Measurements from ENCODE around the gene PHF21B.

Gene PHF21B

DNA sequence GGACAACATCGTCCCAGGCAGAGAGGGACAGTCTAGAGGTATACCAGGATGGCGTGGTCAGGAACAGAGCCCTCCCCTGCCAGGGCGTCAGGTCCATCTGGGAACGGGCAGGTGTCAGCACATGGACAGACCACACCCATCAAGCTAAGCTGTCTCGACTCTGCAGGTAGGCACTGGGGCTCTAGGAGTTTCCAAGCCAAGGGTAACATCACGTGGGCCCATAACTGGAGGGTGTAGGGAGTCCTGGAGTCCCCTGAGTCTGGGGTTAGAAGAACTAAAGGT, 75.4 kb downstream of the PHF21B start:
- Histone ChIP-seq H3K36me3 (ENCODE audit: insufficient read depth, low read length) (no peaks in the 10 kb centered on the region), H3K27ac (no peak overlapping the region), H3K4me3 (no peak overlapping the region), H3K9me3 (ENCODE audit: low read depth, low read length) (no peaks in the 10 kb centered on the region), H3K9ac (ENCODE audit: insufficient read length) (no peak overlapping the region)
- no peak for TF ChIP-seq EZH2 (IDR thresholded peaks at IDR 0.05)
- no peak for TF ChIP-seq POLR2AphosphoS5 (IDR thresholded peaks at IDR 0.05; ENCODE audit: borderline replicate concordance, low read depth, low read length)
- TF ChIP-seq FOXP2 (optimal IDR thresholded peaks at IDR 0.05; ENCODE audit: control extremely low read depth, extremely low read length, insufficient read depth): no peak
- DNase-seq (ENCODE audit: low read depth, low spot score): no peak

DNA sequence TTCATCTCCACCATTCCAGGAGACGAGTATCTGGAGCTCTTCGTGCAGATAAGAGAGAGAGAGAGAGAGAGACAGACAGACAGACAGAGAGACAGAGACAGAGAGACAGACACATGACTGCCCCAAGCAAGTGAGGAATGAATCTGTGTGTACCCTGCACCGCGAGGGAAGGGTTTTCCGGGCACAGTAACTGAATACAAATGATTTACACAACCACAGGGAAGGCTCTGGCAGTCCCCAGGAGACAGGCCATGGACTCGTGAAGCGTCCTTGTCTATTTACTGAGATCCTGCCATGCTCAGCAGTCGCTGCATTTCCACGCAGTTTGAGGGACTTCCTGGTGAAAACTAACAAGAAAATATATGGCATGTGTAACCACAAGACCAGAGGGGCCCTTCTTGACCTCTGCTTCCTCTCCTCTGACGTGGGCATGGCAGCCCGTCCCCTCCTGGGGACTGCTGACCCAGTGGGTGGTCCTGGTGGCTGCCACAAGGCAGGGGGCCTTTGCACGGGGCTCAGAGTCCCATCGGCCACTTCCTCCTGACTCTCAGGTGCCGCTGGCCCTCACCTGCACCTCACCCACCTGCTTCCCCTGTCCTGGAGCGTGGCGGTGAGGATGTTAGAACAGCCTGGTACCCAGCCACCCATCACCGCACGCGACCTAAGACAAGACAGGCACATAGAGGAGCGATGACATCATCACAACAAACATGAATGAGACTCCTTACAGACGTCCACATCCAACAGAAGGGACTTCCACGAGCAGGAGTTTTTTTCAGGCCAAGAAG, 75.9 kb downstream of the PHF21B start:
- no peaks in the 10 kb centered on the region for H3K9me3 ChIP-seq (ENCODE audit: low read depth, low read length)
- no peak for TF ChIP-seq FOXP2 (optimal IDR thresholded peaks at IDR 0.05; ENCODE audit: control extremely low read depth, extremely low read length, insufficient read depth)
- TF ChIP-seq POLR2AphosphoS5 (IDR thresholded peaks at IDR 0.05; ENCODE audit: borderline replicate concordance, low read depth, low read length): no peak
- no peak overlapping the region for H3K27ac ChIP-seq
- H3K9ac ChIP-seq (ENCODE audit: insufficient read length): no peak overlapping the region
- H3K4me3 ChIP-seq: no peak overlapping the region
- H3K36me3 ChIP-seq (ENCODE audit: insufficient read depth, low read length): no peaks in the 10 kb centered on the region
- DNase-seq (ENCODE audit: low read depth, low spot score): no peak

DNA sequence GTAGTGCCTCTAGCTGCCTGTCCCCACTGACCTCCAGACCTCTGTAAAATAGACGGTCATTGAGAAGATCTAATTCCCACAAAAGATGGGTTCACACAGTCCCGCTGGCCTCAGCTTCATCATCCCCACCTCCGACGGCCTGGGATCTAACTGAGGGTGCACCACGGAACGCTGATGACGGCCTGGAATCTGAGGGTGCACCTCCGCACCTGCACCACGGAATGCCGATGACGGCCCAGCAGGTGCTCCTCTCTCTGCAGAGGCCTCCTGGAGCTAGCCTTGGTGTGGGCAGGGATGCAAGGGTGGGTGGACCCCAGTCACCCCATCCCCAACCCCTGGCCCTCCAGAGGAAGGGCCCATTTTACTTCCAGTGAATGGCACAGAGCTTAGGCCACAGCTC, 77.3 kb downstream of the PHF21B start:
- TF ChIP-seq FOXP2 (optimal IDR thresholded peaks at IDR 0.05; ENCODE audit: control extremely low read depth, extremely low read length, insufficient read depth) (no peak), POLR2AphosphoS5 (IDR thresholded peaks at IDR 0.05; ENCODE audit: borderline replicate concordance, low read depth, low read length) (no peak), EZH2 (IDR thresholded peaks at IDR 0.05) (no peak)
- Histone ChIP-seq H3K9me3 (ENCODE audit: low read depth, low read length) (no peaks in the 10 kb centered on the region), H3K4me3 (no peak overlapping the region), H3K9ac (ENCODE audit: insufficient read length) (no peak overlapping the region), H3K27ac (no peak overlapping the region), H3K36me3 (ENCODE audit: insufficient read depth, low read length) (no peaks in the 10 kb centered on the region)
- DNase-seq (ENCODE audit: low read depth, low spot score): no peak

DNA sequence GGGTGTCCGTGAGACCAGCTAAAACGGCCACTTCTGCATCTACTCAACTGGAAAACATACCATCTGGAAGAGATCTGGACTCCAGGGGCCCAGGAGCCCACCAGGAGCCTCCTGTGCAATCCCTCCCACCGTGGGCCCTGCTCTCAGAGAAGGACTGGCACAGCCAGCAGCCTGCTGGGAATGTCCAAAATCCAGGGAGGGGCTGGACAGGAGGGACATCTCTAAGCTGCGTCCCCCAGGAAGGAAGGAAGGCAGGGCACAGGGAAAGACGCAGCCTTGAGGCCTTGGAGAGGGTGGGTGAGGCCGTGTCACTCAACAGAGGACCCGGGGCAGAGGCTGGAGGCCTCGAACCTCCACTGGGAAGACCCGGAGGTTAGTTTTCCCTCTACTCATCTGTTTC, 78.0 kb downstream of the PHF21B start:
- Histone ChIP-seq H3K36me3 (ENCODE audit: insufficient read depth, low read length) (no peaks in the 10 kb centered on the region), H3K9ac (ENCODE audit: insufficient read length) (no peak overlapping the region), H3K27ac (no peak overlapping the region), H3K9me3 (ENCODE audit: low read depth, low read length) (no peaks in the 10 kb centered on the region), H3K4me3 (no peak overlapping the region)
- no peak for DNase-seq (ENCODE audit: low read depth, low spot score)
- no peak for TF ChIP-seq FOXP2 (optimal IDR thresholded peaks at IDR 0.05; ENCODE audit: control extremely low read depth, extremely low read length, insufficient read depth)

DNA sequence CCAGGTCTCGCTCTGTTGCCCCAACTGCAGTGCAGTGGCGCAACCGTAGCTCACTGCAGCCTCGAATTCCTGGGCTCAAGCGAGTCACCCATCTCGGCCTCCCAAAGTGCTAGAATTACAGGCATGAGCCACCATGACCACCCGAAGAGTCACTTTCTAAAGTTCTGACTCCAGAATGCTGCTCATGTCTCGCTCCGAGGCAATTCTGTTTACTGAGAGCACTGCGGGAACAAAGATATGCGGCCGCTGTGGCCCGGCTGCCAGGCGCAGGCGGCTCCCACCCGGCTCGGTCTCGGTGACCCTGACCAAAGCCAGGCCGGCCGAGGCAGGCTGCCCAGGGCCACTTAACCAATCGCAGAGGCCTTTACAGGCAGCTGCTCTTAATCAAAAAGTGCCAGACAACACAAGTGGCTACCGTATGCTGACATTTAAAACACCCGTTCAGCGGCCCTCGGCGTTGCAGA, 78.7 kb downstream of the PHF21B start:
- Histone ChIP-seq H3K9ac (ENCODE audit: insufficient read length) (no peak overlapping the region), H3K36me3 (ENCODE audit: insufficient read depth, low read length) (no peaks in the 10 kb centered on the region), H3K9me3 (ENCODE audit: low read depth, low read length) (no peaks in the 10 kb centered on the region), H3K27ac (no peak overlapping the region), H3K4me3 (no peak overlapping the region)
- no peak for DNase-seq (ENCODE audit: low read depth, low spot score)
- no peak for TF ChIP-seq FOXP2 (optimal IDR thresholded peaks at IDR 0.05; ENCODE audit: control extremely low read depth, extremely low read length, insufficient read depth)
- no peak for TF ChIP-seq EZH2 (IDR thresholded peaks at IDR 0.05)
- no peak for TF ChIP-seq POLR2AphosphoS5 (IDR thresholded peaks at IDR 0.05; ENCODE audit: borderline replicate concordance, low read depth, low read length)

DNA sequence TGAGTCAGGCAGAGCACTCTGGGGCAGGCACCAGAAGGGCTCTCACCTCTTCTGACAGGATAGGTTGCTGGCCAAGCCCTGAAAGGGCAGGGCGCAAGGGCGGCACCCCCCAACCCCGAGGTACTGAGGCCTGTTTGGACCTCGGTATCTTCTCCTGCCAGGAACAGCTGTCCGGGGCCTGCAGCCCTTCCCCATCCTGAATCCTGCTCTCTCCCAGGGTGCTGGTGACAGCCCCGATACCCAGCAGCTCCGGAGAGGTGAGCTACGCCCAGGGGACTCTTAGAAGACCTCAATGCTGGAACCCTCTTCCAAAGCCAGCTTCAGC, 79.1 kb downstream of the PHF21B start:
- H3K9me3 ChIP-seq (ENCODE audit: low read depth, low read length): no peaks in the 10 kb centered on the region
- H3K4me3 ChIP-seq: no peak overlapping the region
- no peak for TF ChIP-seq POLR2AphosphoS5 (IDR thresholded peaks at IDR 0.05; ENCODE audit: borderline replicate concordance, low read depth, low read length)
- TF ChIP-seq EZH2 (IDR thresholded peaks at IDR 0.05): no peak
- no peak for TF ChIP-seq FOXP2 (optimal IDR thresholded peaks at IDR 0.05; ENCODE audit: control extremely low read depth, extremely low read length, insufficient read depth)
- DNase-seq (ENCODE audit: low read depth, low spot score): no peak
- no peak overlapping the region for H3K9ac ChIP-seq (ENCODE audit: insufficient read length)
- no peaks in the 10 kb centered on the region for H3K36me3 ChIP-seq (ENCODE audit: insufficient read depth, low read length)
- no peak overlapping the region for H3K27ac ChIP-seq

DNA sequence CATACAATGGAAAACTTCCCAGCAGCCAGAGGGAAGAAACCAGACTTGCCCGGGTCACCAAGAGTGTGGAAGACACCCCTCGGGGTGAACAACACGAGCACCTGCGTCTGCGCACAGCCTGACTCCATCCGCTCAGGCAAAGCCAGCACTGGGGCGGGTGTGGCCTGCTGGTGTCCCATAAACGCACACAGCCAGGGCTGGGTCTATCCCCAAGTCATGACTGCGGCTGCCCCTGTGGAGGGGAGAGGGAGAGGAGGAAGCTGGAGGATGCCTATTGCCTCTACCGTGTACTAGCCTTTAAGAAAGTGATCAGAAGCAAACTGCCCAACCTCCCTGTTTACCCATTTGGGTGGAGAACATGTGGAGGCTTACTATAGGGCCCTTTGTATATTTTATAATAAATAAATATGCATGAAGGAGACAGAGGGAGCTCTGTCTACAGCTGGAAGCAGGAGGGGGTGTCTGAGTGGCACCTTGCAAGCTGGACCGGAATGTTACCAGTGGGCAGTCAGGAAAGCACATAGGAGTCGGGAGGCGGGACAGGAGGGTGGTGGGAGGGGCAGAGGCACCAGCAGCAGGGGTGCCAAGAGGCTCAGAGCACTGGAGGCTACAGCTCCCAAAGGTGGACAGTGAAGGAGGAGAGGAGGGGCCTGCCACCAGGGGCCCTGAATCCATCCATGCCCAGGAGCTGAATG, 79.6 kb downstream of the PHF21B start:
- DNase-seq (ENCODE audit: low read depth, low spot score): no peak
- Histone ChIP-seq H3K36me3 (ENCODE audit: insufficient read depth, low read length) (no peaks in the 10 kb centered on the region), H3K9ac (ENCODE audit: insufficient read length) (no peak overlapping the region), H3K4me3 (no peak overlapping the region), H3K27ac (no peak overlapping the region), H3K9me3 (ENCODE audit: low read depth, low read length) (no peaks in the 10 kb centered on the region)
- no peak for TF ChIP-seq POLR2AphosphoS5 (IDR thresholded peaks at IDR 0.05; ENCODE audit: borderline replicate concordance, low read depth, low read length)
- TF ChIP-seq EZH2 (IDR thresholded peaks at IDR 0.05): no peak
- no peak for TF ChIP-seq FOXP2 (optimal IDR thresholded peaks at IDR 0.05; ENCODE audit: control extremely low read depth, extremely low read length, insufficient read depth)

DNA sequence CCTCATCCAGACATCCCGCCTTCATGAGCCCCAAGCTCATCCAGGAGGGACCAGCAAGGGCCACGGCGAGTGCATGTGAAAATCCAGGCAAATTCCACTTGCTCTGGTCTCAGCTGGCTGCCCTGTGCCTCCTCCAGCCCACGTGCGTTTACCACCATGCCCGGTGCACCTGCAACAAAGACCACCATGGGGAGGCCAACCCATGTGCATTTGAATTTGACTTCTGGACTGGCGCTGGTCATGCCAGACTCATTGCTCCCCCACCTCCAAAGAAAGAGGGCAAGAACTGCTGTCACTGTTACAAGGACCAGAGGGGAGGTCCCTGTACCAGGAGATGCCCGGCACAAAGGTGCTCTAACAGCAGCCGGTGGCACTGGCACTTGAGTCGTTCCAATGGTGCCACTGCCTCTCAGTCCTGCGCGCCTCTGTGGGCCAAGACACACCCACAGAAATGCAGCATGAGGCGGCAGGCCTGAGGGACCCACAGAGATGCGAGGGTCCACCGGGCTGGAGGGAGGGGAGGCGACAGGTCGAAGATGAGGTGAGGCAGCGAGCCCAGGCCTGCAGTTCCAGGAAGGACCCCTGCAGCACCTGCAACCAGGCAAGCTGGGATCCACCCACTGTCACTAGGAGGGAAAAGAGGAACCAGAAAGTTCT, 80.3 kb downstream of the PHF21B start:
- no peak overlapping the region for H3K4me3 ChIP-seq
- H3K9ac ChIP-seq (ENCODE audit: insufficient read length): no peak overlapping the region
- DNase-seq (ENCODE audit: low read depth, low spot score): no peak
- H3K27ac ChIP-seq: no peak overlapping the region
- H3K9me3 ChIP-seq (ENCODE audit: low read depth, low read length): no peaks in the 10 kb centered on the region
- TF ChIP-seq FOXP2 (optimal IDR thresholded peaks at IDR 0.05; ENCODE audit: control extremely low read depth, extremely low read length, insufficient read depth) (no peak), POLR2AphosphoS5 (IDR thresholded peaks at IDR 0.05; ENCODE audit: borderline replicate concordance, low read depth, low read length) (no peak), EZH2 (IDR thresholded peaks at IDR 0.05) (no peak)
- no peaks in the 10 kb centered on the region for H3K36me3 ChIP-seq (ENCODE audit: insufficient read depth, low read length)
